ENCODE measurements around the gene GPR39.

GRCh38 chr2:132597831-132598230 lies 181.2 kb downstream of the GPR39 start:
- TF ChIP-seq EZH2 (IDR thresholded peaks at IDR 0.05; ENCODE audit: low read depth): no peak
- no peak for TF ChIP-seq CTCF (conservative IDR thresholded peaks at IDR 0.05)
